ENCODE data around the gene C2orf15. TPM values are rescaled to one million over a fixed set of nuclear protein-coding genes. Genes with fewer than 3 reads are reported as not detected.

Gene C2orf15
- total and polyA plus RNA-seq, 10 of the 15 experiments (the other 5 are each of a cell fraction or from before 2014, with no cell fraction given): 1.4 to 3.4 (median 2.4) TPM

- ChIA-PET POLR2A (no interaction called here), SMC1A (ENCODE audit: uncharacterized antibody, unreplicated experiment) (no interaction called here), CTCF (interaction anchor here (0.7 kb wide), 1 partner anchor 51 kb away, joined by 3 read pairs; no protein-coding TSS in a partner anchor), RAD21 (ENCODE audit: unreplicated experiment) (no interaction called here)
- no peaks in the 10 kb centered on the region for H3K79me2 ChIP-seq (ENCODE audit: control insufficient read depth, insufficient read depth, low read length)
- no peak for TF ChIP-seq PBX3 (IDR thresholded peaks at IDR 0.05; ENCODE audit: insufficient replicate concordance, low read depth, low read length)
- TF ChIP-seq RCOR1 (conservative IDR thresholded peaks at IDR 0.05; ENCODE audit: low read depth, low read length): no peak
- no peak for TF ChIP-seq CREB1 (IDR thresholded peaks at IDR 0.05; ENCODE audit: low read depth)
- no peak for TF ChIP-seq E2F4 (IDR thresholded peaks at IDR 0.05; ENCODE audit: low read depth, low read length)
- no peak for TF ChIP-seq SIN3A (IDR thresholded peaks at IDR 0.05; ENCODE audit: low read depth, low read length)
- no peak for TF ChIP-seq ZBTB40 (IDR thresholded peaks at IDR 0.05; ENCODE audit: borderline replicate concordance)
- TF ChIP-seq POLR2A (IDR thresholded peaks at IDR 0.05; ENCODE audit: low read depth, low read length): no peak
- no peak for TF ChIP-seq RAD51 (IDR thresholded peaks at IDR 0.05)
- TF ChIP-seq DPF2 (IDR thresholded peaks at IDR 0.05): no peak
- 27% methylated on average over 1 of the region's 1 CpG for WGBS (ENCODE audit: insufficient coverage, insufficient replicate concordance, low lambda C conversion rate, missing lambda C conversion rate)
- no peaks in the 10 kb centered on the region for H3K36me3 ChIP-seq (ENCODE audit: control insufficient read depth in 2 of 2, insufficient read depth in 2 of 2, low read length in 1 of 2)
- no TSS peak for BruUV-seq (replicated peaks)
- no peaks in the 10 kb centered on the region for H3K4me1 ChIP-seq (ENCODE audit: control insufficient read depth, insufficient read depth, low read length)
- H3K27me3 ChIP-seq (replicated peaks in 1 of 2; ENCODE audit: control insufficient read depth in 2 of 2, insufficient read depth in 2 of 2, low read length in 1 of 2): no peaks in the 10 kb centered on the region
- intact Hi-C loops (cut with micrococcal nuclease; ENCODE audit: unreplicated experiment) (no loop called here), in situ Hi-C loops (cut with MboI) (no loop called here)
- no peak overlapping the region for H3K27ac ChIP-seq (ENCODE audit: control insufficient read depth, insufficient read depth)
- DNase-seq (ENCODE audit: low read depth, low spot score): no peak
- no peak overlapping the region for H3K4me2 ChIP-seq (ENCODE audit: control insufficient read depth, insufficient read depth)
- no peak; the same call in 2 of the 3 replicates for ATAC-seq
- no peak overlapping the region for H2AFZ ChIP-seq (ENCODE audit: control insufficient read depth, low read depth, low read length)
- H3K4me3 ChIP-seq: no peak overlapping the region
- H3K9me3 ChIP-seq (replicated peaks; ENCODE audit: control insufficient read depth, insufficient read depth, low read length): peaks cover 1% of the 10 kb centered on the region; the same call in 2 of the 3 replicates
- FAIRE-seq: no peak
- no peaks in the 10 kb centered on the region for H4K20me1 ChIP-seq (ENCODE audit: control insufficient read depth, insufficient read depth)
- no peak overlapping the region for H3K9ac ChIP-seq (ENCODE audit: control insufficient read depth, insufficient read depth, low read length)
Measured at GRCh38 chr2:99096728-99097127, 44.8 kb upstream of the C2orf15 start.
